SK-N-MC (cell line): ENCODE data around the gene ITGA8.

ENCODE experiments used
- EZH2 ChIP-seq: fragments of 200-600 bp; sonication (generic); IDR thresholded peaks from one replicate; pipeline ENCODE4 v1.6.1; 2017; ENCODE audit warnings: antibody characterized with exemption
- POLR2AphosphoS5 ChIP-seq: IDR thresholded peaks from 2 replicates; pipeline ENCODE4 v1.6.1; 2012; ENCODE audit warnings: mild to moderate bottlenecking, low read depth, low read length, borderline replicate concordance

- no peak for TF ChIP-seq POLR2AphosphoS5
- no peak for TF ChIP-seq EZH2
Observed at GRCh38 chr10:15724683-15725082, 5.0 kb upstream of the ITGA8 start.
